ENCODE data around the gene UAP1. TPM values are rescaled to one million over a fixed set of nuclear protein-coding genes. Genes with fewer than 3 reads are reported as not detected.

Gene UAP1
- total RNA-seq, 6 experiments from 2014 or later = 41.9 to 108 (median 51.1) TPM

GRCh38 chr1:162571696-162572095, 10.2 kb downstream of the UAP1 start:
- Histone ChIP-seq H3K4me3 (no peak overlapping the region), H3K27me3 (no peaks in the 10 kb centered on the region), H3K4me1 (peaks cover 0 to 31% (median 0%) of the 10 kb centered on the region in 4 donors), H3K9me3 (no peaks in the 10 kb centered on the region), H3K27ac (no peak overlapping the region), H3K36me3 (peaks cover 0 to 17% (median 3%) of the 10 kb centered on the region in 4 donors)
- TF ChIP-seq POLR2A (IDR thresholded peaks at IDR 0.05) (no peak), CTCF (IDR thresholded peaks at IDR 0.05) (no peak)
- ATAC-seq (no peak), DNase-seq (no peak)
- intact Hi-C loops (cut with DNase I) = no loop called here
- 52% methylated on average over 1 of the region's 1 CpG for WGBS (ENCODE audit: insufficient coverage, low coverage, low lambda C conversion rate, missing lambda C conversion rate)

- Histone ChIP-seq H3K9me3 (no peaks in the 10 kb centered on the region), H3K27me3 (no peaks in the 10 kb centered on the region), H3K4me1 (peaks cover 0 to 23% (median 0%) of the 10 kb centered on the region in 4 donors), H3K4me3 (no peak overlapping the region), H3K36me3 (peaks cover 0 to 14% (median 0%) of the 10 kb centered on the region in 4 donors), H3K27ac (no peak overlapping the region)
- ATAC-seq (no peak), DNase-seq (no peak)
- 100% methylated on average over 1 of the region's 1 CpG for WGBS (ENCODE audit: insufficient coverage, low coverage, low lambda C conversion rate, missing lambda C conversion rate)
- intact Hi-C loops (cut with DNase I) = no loop called here
- TF ChIP-seq CTCF (IDR thresholded peaks at IDR 0.05) (no peak), POLR2A (IDR thresholded peaks at IDR 0.05) (no peak)
Measured at GRCh38 chr1:162573136-162573535, 11.6 kb downstream of the UAP1 start.

- peaks cover 0 to 45% (median 11%) of the 10 kb centered on the region in 4 donors for H3K36me3 ChIP-seq
- 87% methylated on average over 3 of the region's 4 CpGs for WGBS (ENCODE audit: insufficient coverage, low coverage, low lambda C conversion rate, missing lambda C conversion rate)
- DNase-seq (no peak), ATAC-seq (peak in 1 of 4 donors; percentile 8)
- H3K4me3 ChIP-seq = no peak overlapping the region
- intact Hi-C loops (cut with DNase I) = no loop called here
- H3K9me3 ChIP-seq = no peaks in the 10 kb centered on the region
- H3K27ac ChIP-seq = no peak overlapping the region
- TF ChIP-seq CTCF (IDR thresholded peaks at IDR 0.05) = no peak
- TF ChIP-seq POLR2A (IDR thresholded peaks at IDR 0.05) = no peak
- no peaks in the 10 kb centered on the region for H3K27me3 ChIP-seq
- H3K4me1 ChIP-seq = no peaks in the 10 kb centered on the region
Measured at GRCh38 chr1:162578071-162578700, 16.7 kb downstream of the UAP1 start.

GRCh38 chr1:162578936-162579335, 17.4 kb downstream of the UAP1 start:
- Histone ChIP-seq H3K9me3 (no peaks in the 10 kb centered on the region), H3K4me1 (no peaks in the 10 kb centered on the region), H3K27me3 (no peaks in the 10 kb centered on the region), H3K36me3 (peaks cover 0 to 45% (median 11%) of the 10 kb centered on the region in 4 donors), H3K4me3 (no peak overlapping the region), H3K27ac (no peak overlapping the region)
- TF ChIP-seq POLR2A (IDR thresholded peaks at IDR 0.05) = no peak
- no peak for TF ChIP-seq CTCF (IDR thresholded peaks at IDR 0.05)
- intact Hi-C loops (cut with DNase I) = no loop called here
- no peak for ATAC-seq
- DNase-seq = no peak
- WGBS (ENCODE audit: insufficient coverage, low coverage, low lambda C conversion rate, missing lambda C conversion rate) = 88% methylated on average over 1 of the region's 1 CpG

Data from right lobe of liver (tissue), 6 donors.